Ascending aorta (tissue), 2 donors: Measurements from ENCODE around the gene VPS36. TPM values are rescaled to one million over a fixed set of nuclear protein-coding genes. Genes with fewer than 3 reads are reported as not detected.
"Not testable (repeated sequence)": the region's sequence is repeated elsewhere in the genome, so short reads cannot be mapped to it uniquely, and the experiment has no call there.

Source experiments
- DNase-seq, 2 donors: peaks; one replicate each; pipeline ENCODE4 v3.0.0-alpha.2; 2019; ENCODE audit warnings: low spot score in 2 of 2
- H3K27ac ChIP-seq, 2 donors: fragments of 200-600 bp; sonication (generic); one replicate each; pipeline ENCODE4 v1.5.1; 2016 to 2017; ENCODE audit warnings: mild to moderate bottlenecking in 1 of 2
- H3K27me3 ChIP-seq: fragments of 200-600 bp; sonication (generic); one replicate; pipeline ENCODE4 v1.5.1; 2017
- H3K36me3 ChIP-seq, 2 donors: fragments of 200-600 bp; sonication (generic); one replicate each; pipeline ENCODE4 v1.5.1; 2016
- H3K4me1 ChIP-seq, 2 donors: fragments of 200-600 bp; sonication (generic); one replicate each; pipeline ENCODE4 v1.5.1; 2016 to 2017; ENCODE audit warnings: mild to moderate bottlenecking in 1 of 2
- H3K4me3 ChIP-seq, 2 donors: fragments of 200-600 bp; sonication (generic); one replicate each; pipeline ENCODE4 v1.5.1; 2016 to 2017; ENCODE audit warnings: mild to moderate bottlenecking in 1 of 2
- H3K9me3 ChIP-seq, 2 donors: fragments of 200-600 bp; sonication (generic); one replicate each; pipeline ENCODE4 v1.5.1; 2016
- CTCF ChIP-seq, 3 experiments: fragments of 200-600 bp in 2 of 3; fragments of 450-650 bp in 1 of 3; sonication (generic) in 2 of 3; IDR thresholded peaks; one replicate each; pipeline ENCODE4 v1.5.1; 2016 to 2019; ENCODE audit warnings: antibody characterized with exemption in 3 of 3, mild to moderate bottlenecking in 1 of 3, moderate library complexity in 1 of 3
- intact Hi-C: fragments of 100-400 bp; cut with DNase I; formaldehyde crosslinking; loops from one replicate; pipeline ENCODE4 v1.15.1; 2023
- total RNA-seq: library from RNA; depleted of rRNA; stranded (reverse); fragments of >200 nt; gene quantifications from one replicate; pipeline ENCODE4 v1.1.0, GENCODE V29; 2016

Gene VPS36
- total RNA-seq, 1 donor from 2014 or later = 69.3 TPM

GRCh38 chr13:52414963-52415362 is 35.5 kb downstream of the VPS36 start:
- Histone ChIP-seq H3K27me3 (no peaks in the 10 kb centered on the region), H3K36me3 (peaks cover 33 to 65% of the 10 kb centered on the region in 2 donors), H3K4me1 (no peaks in the 10 kb centered on the region), H3K9me3 (no peaks in the 10 kb centered on the region), H3K27ac (no peak overlapping the region), H3K4me3 (no peak overlapping the region)
- DNase-seq = no peak
- intact Hi-C loops = no loop called here
- no peak for TF ChIP-seq CTCF (IDR thresholded peaks at IDR 0.05)

GRCh38 chr13:52414051-52414450 is 36.4 kb downstream of the VPS36 start:
- H3K4me3 ChIP-seq = no peak overlapping the region
- TF ChIP-seq CTCF (IDR thresholded peaks at IDR 0.05) = no peak
- no peak overlapping the region for H3K27ac ChIP-seq
- intact Hi-C loops = no loop called here
- H3K9me3 ChIP-seq = no peaks in the 10 kb centered on the region
- no peak for DNase-seq
- peaks cover 31 to 62% of the 10 kb centered on the region in 2 donors for H3K36me3 ChIP-seq
- no peaks in the 10 kb centered on the region for H3K27me3 ChIP-seq
- H3K4me1 ChIP-seq = no peaks in the 10 kb centered on the region

GRCh38 chr13:52412128-52412527 is 38.3 kb downstream of the VPS36 start:
- Histone ChIP-seq H3K9me3 (no peaks in the 10 kb centered on the region), H3K4me1 (no peaks in the 10 kb centered on the region), H3K36me3 (peaks cover 25 to 47% of the 10 kb centered on the region in 2 donors), H3K4me3 (no peak overlapping the region), H3K27ac (no peak overlapping the region), H3K27me3 (no peaks in the 10 kb centered on the region)
- DNase-seq = no peak
- no peak for TF ChIP-seq CTCF (IDR thresholded peaks at IDR 0.05)
- intact Hi-C loops = no loop called here

- Histone ChIP-seq H3K9me3 (no peaks in the 10 kb centered on the region), H3K27ac (no peak overlapping the region), H3K27me3 (no peaks in the 10 kb centered on the region), H3K4me3 (no peak overlapping the region), H3K4me1 (no peaks in the 10 kb centered on the region), H3K36me3 (peaks cover 20 to 42% of the 10 kb centered on the region in 2 donors)
- DNase-seq = no peak
- TF ChIP-seq CTCF (IDR thresholded peaks at IDR 0.05) = no peak
- intact Hi-C loops = no loop called here
Measured at GRCh38 chr13:52411629-52412028, 38.8 kb downstream of the VPS36 start.

- DNase-seq, H3K4me3 ChIP-seq, H3K27ac ChIP-seq, intact Hi-C loops, H3K27me3 ChIP-seq, H3K4me1 ChIP-seq, H3K9me3 ChIP-seq: not testable (repeated sequence)
- peaks cover 0 to 12% of the 10 kb centered on the region in 2 donors for H3K36me3 ChIP-seq
Measured at GRCh38 chr13:52408071-52408658, 42.3 kb downstream of the VPS36 start.

GRCh38 chr13:52407436-52407835 is 43.0 kb downstream of the VPS36 start:
- H3K27ac ChIP-seq, H3K4me3 ChIP-seq, H3K27me3 ChIP-seq, H3K36me3 ChIP-seq, H3K9me3 ChIP-seq, H3K4me1 ChIP-seq, DNase-seq, intact Hi-C loops: not testable (repeated sequence)

GRCh38 chr13:52406629-52407028 is 43.8 kb downstream of the VPS36 start:
- Histone ChIP-seq H3K27me3 (no peaks in the 10 kb centered on the region), H3K4me3 (peak overlapping the region; percentile 54 to 67), H3K27ac (no peak overlapping the region), H3K9me3 (no peaks in the 10 kb centered on the region), H3K36me3 (no peaks in the 10 kb centered on the region), H3K4me1 (peaks cover 0 to 3% of the 10 kb centered on the region in 2 donors)
- no peak for TF ChIP-seq CTCF (IDR thresholded peaks at IDR 0.05)
- no peak for DNase-seq
- intact Hi-C loops = no loop called here
